SH-SY5Y (cell line): ENCODE data around the gene SUMF1.

ENCODE experiments used
- GATA2 ChIP-seq: IDR thresholded peaks from 2 replicates; pipeline ENCODE4 v1.6.1; 2011; ENCODE audit warnings: mild to moderate bottlenecking, low read depth, low read length
- GATA3 ChIP-seq: IDR thresholded peaks from 2 replicates; pipeline ENCODE4 v1.6.1; 2011; ENCODE audit warnings: low read depth, mild to moderate bottlenecking, low read length, moderate library complexity

DNA sequence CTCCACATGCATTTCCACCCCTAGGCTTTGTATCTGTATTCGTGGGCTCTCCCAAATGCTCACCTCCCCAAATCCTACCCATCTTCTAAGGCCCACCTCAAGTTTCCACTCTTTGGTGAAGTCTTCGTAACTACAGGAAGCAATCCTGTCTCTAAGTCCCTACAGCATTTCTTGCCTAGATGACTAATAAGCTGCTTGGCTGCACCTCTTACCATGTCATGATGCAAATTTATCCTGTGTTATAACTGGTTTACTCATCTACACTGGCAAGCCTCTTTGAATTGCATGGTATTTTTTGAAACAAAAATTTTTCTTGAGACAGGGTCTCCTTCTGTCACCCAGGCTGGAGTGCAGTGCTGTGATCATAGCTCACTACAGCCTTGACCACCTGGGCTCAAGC is 90.6 kb downstream of the SUMF1 start:
- TF ChIP-seq GATA3 (no peak), GATA2 (no peak)
